Gastroesophageal sphincter (tissue), 3 donors: ENCODE data around the gene SERPINI1.

ENCODE experiments used
- EP300 ChIP-seq: sonication (generic); formaldehyde crosslinking; IDR thresholded peaks from one replicate; pipeline ENCODE4 v1.6.1; 2017; ENCODE audit warnings: antibody characterized with exemption, mild to moderate bottlenecking
- POLR2A ChIP-seq, 2 donors: fragments of 450-650 bp; IDR thresholded peaks; one replicate each; pipeline ENCODE4 v1.6.1; 2017; ENCODE audit warnings: antibody characterized with exemption in 2 of 2, mild to moderate bottlenecking in 2 of 2, moderate library complexity in 1 of 2
- TF ChIP-seq, protein P1 (sequence below), 4 experiments: fragments of 200-600 bp in 2 of 4; fragments of 450-650 bp in 2 of 4; sonication (generic) in 1 of 4; IDR thresholded peaks; one replicate each; pipeline ENCODE4 v1.5.1; 2017 to 2019; ENCODE audit warnings: antibody characterized with exemption in 4 of 4, mild to moderate bottlenecking in 2 of 4, moderate library complexity in 2 of 4

DNA sequence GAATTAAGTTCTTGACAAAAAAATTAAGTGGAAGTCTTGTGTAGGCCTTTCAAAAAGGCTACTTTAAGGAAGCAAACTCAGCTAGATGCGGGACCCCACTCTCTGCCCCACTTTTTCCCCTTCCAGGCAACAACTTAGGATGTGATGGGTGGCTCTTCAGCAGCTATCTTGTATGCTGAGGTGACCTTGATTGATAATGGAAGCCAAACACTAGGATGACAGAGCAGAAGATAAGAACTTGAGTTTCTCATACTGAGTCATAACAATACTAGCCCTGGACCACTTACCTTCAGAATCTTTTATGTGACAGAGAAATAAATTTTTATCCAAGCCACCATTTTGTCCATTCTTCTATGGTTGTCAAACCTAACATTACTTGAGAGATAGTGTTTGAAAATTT is 16.9 kb upstream of the SERPINI1 start:
- TF ChIP-seq POLR2A (IDR thresholded peaks at IDR 0.05), result no peak
- TF ChIP-seq, protein P1, sequence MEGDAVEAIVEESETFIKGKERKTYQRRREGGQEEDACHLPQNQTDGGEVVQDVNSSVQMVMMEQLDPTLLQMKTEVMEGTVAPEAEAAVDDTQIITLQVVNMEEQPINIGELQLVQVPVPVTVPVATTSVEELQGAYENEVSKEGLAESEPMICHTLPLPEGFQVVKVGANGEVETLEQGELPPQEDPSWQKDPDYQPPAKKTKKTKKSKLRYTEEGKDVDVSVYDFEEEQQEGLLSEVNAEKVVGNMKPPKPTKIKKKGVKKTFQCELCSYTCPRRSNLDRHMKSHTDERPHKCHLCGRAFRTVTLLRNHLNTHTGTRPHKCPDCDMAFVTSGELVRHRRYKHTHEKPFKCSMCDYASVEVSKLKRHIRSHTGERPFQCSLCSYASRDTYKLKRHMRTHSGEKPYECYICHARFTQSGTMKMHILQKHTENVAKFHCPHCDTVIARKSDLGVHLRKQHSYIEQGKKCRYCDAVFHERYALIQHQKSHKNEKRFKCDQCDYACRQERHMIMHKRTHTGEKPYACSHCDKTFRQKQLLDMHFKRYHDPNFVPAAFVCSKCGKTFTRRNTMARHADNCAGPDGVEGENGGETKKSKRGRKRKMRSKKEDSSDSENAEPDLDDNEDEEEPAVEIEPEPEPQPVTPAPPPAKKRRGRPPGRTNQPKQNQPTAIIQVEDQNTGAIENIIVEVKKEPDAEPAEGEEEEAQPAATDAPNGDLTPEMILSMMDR (IDR thresholded peaks at IDR 0.05), result no peak
- no peak for TF ChIP-seq EP300
